Mesothelial cell of epicardium (in vitro differentiated cells): Measurements from ENCODE around the gene CMTM4. TPM values are rescaled to one million over a fixed set of nuclear protein-coding genes. Genes with fewer than 3 reads are reported as not detected.

Experiments
- DNase-seq, 2 experiments: peaks; one replicate each; pipeline ENCODE4 v3.0.0; 2021; ENCODE audit warnings: low spot score in 2 of 2; ENCODE audit not compliant: unreplicated experiment in 2 of 2
- H3K27ac Mint-ChIP-seq: 2 replicates; pipeline ENCODE4 v1.8.0; 2021; ENCODE audit warnings: mixed read lengths
- H3K27me3 Mint-ChIP-seq: 2 replicates; pipeline ENCODE4 v1.8.0; 2021; ENCODE audit warnings: low read depth, mixed read lengths
- H3K36me3 Mint-ChIP-seq: 2 replicates; pipeline ENCODE4 v1.8.0; 2021; ENCODE audit warnings: mixed read lengths
- H3K4me1 Mint-ChIP-seq: 2 replicates; pipeline ENCODE4 v1.8.0; 2021; ENCODE audit warnings: mixed read lengths
- H3K4me3 Mint-ChIP-seq: 2 replicates; pipeline ENCODE4 v1.8.0; 2021; ENCODE audit warnings: mild to moderate bottlenecking, moderate library complexity, mixed read lengths
- H3K9me3 Mint-ChIP-seq: 2 replicates; pipeline ENCODE4 v1.8.0; 2021; ENCODE audit warnings: mixed read lengths
- CTCF ChIP-seq: fragments of 200-600 bp; sonication (generic); IDR thresholded peaks from one replicate; pipeline ENCODE4 v1.5.0; 2021; ENCODE audit warnings: antibody characterized with exemption; ENCODE audit not compliant: unreplicated experiment
- total RNA-seq: library from RNA; stranded (reverse); gene quantifications from 3 replicates; pipeline ENCODE4 v1.2.1, GENCODE V29; 2021

Gene CMTM4
- total RNA-seq, 1 donor from 2014 or later: 63.4 TPM

GRCh38 chr16:66703406-66704215, 7.1 kb upstream of the CMTM4 start:
- no peak overlapping the region for H3K4me3 Mint-ChIP-seq
- peaks cover 3% of the 10 kb centered on the region for H3K27me3 Mint-ChIP-seq

GRCh38 chr16:66701516-66701915, 5.0 kb upstream of the CMTM4 start:
- no peak for TF ChIP-seq CTCF
- no peak for DNase-seq
- H3K9me3 Mint-ChIP-seq: no peaks in the 10 kb centered on the region
- H3K27ac Mint-ChIP-seq: no peak overlapping the region
- H3K36me3 Mint-ChIP-seq: no peaks in the 10 kb centered on the region
- H3K4me1 Mint-ChIP-seq: no peaks in the 10 kb centered on the region
- H3K4me3 Mint-ChIP-seq: no peak overlapping the region
- H3K27me3 Mint-ChIP-seq: peaks cover 1% of the 10 kb centered on the region

More at GRCh38 chr16:66703406-66704215, 7.1 kb upstream of the CMTM4 start:
- DNase-seq: no peak
- Mint-ChIP-seq H3K36me3 (no peaks in the 10 kb centered on the region), H3K27ac (no peak overlapping the region), H3K9me3 (no peaks in the 10 kb centered on the region), H3K4me1 (peaks cover 4% of the 10 kb centered on the region)
- TF ChIP-seq CTCF: no peak

GRCh38 chr16:66701026-66701425, 4.5 kb upstream of the CMTM4 start:
- DNase-seq: no peak
- Mint-ChIP-seq H3K36me3 (no peaks in the 10 kb centered on the region), H3K4me3 (no peak overlapping the region), H3K4me1 (no peaks in the 10 kb centered on the region), H3K27ac (no peak overlapping the region), H3K27me3 (peaks cover 1% of the 10 kb centered on the region), H3K9me3 (no peaks in the 10 kb centered on the region)
- no peak for TF ChIP-seq CTCF

- H3K4me1 Mint-ChIP-seq: peaks cover 9% of the 10 kb centered on the region
- no peak overlapping the region for H3K4me3 Mint-ChIP-seq
- H3K27ac Mint-ChIP-seq: no peak overlapping the region
- no peaks in the 10 kb centered on the region for H3K9me3 Mint-ChIP-seq
- no peaks in the 10 kb centered on the region for H3K36me3 Mint-ChIP-seq
- H3K27me3 Mint-ChIP-seq: peaks cover 1% of the 10 kb centered on the region
- DNase-seq: no peak
- TF ChIP-seq CTCF: no peak
Measured at GRCh38 chr16:66699898-66700297, 3.4 kb upstream of the CMTM4 start.

- TF ChIP-seq CTCF: no peak
- no peaks in the 10 kb centered on the region for H3K36me3 Mint-ChIP-seq
- peaks cover 20% of the 10 kb centered on the region for H3K4me1 Mint-ChIP-seq
- H3K4me3 Mint-ChIP-seq: peak overlapping the region; percentile 73
- no peak overlapping the region for H3K27ac Mint-ChIP-seq
- DNase-seq: no peak
- peaks cover 1% of the 10 kb centered on the region for H3K27me3 Mint-ChIP-seq
- no peaks in the 10 kb centered on the region for H3K9me3 Mint-ChIP-seq
Measured at GRCh38 chr16:66698046-66698445, 1.5 kb upstream of the CMTM4 start.
